Measurements from ENCODE around the gene NSMCE1. TPM values are rescaled to one million over a fixed set of nuclear protein-coding genes. Genes with fewer than 3 reads are reported as not detected.

Gene NSMCE1
- total RNA-seq, 1 experiment from 2014 or later = 19.3 TPM

DNA sequence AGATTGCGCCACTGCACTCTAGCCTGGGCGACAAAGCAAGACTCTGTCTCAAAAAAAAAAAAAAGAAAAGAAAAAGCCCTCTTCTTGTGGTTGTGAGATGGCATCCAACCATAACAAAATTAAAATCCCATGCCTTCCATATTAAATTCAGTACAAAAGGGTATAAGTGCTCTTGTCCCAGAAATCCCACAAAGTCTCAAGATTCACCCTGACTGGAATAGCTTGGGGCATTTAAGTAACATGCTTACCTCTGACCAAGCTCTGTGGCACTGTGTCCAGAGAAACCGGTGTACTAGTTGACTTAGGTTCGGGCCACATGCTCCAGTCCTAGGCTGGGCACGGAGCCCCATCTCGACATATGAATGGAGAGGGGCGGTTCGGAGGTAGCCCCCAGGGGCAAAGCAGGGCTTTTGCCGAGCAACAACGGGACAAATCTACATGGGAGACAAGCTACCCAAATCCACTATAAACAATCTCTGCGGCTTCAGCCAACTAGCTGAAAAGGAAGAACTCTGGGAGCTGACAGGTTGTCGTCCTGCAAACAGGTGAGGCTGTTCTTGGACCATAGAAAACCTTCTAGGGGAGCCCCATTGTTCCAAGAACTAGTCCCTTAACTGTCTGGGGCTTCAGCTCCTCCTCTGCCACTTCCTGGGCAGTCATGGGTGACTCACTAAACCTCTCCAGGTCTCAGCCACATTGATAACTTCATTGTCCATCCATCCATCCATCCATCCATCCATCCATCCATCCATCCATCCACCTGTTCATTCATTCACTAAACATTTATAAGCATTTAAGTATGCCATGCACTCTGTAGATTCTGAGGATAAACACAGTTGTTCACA lies 34.9 kb upstream of the NSMCE1 start:
- Histone ChIP-seq H2BK120ac (ENCODE audit: low read depth, low read length, poor library complexity, severe bottlenecking) (no peak overlapping the region), H2AK5ac (ENCODE audit: insufficient read length, low read length) (no peak overlapping the region), H3K79me2 (ENCODE audit: insufficient read depth, low read length) (no peaks in the 10 kb centered on the region), H4K20me1 (ENCODE audit: control insufficient read depth, insufficient read depth, insufficient read length) (peaks cover 2% of the 10 kb centered on the region), H3K18ac (ENCODE audit: insufficient read length, low read depth, low read length) (no peak overlapping the region), H3K79me1 (ENCODE audit: insufficient read depth, low read depth, low read length, poor library complexity, severe bottlenecking) (no peaks in the 10 kb centered on the region), H2BK15ac (ENCODE audit: low read depth, low read length) (no peak overlapping the region), H2BK5ac (ENCODE audit: insufficient read length, low read length) (no peak overlapping the region), H3K23ac (ENCODE audit: insufficient read length, low read depth, low read length) (no peak overlapping the region), H3K23me2 (ENCODE audit: insufficient read length, low read depth, low read length, poor library complexity, severe bottlenecking) (no peaks in the 10 kb centered on the region), H3K27ac (ENCODE audit: insufficient read length, low read depth, low read length) (no peak overlapping the region), H4K5ac (ENCODE audit: insufficient read length, low read depth, low read length) (no peak overlapping the region), H3K4ac (ENCODE audit: low read depth, low read length) (no peak overlapping the region), H3K27me3 (ENCODE audit: insufficient read depth, low read length) (no peaks in the 10 kb centered on the region), H3K9ac (ENCODE audit: extremely low read depth, insufficient read length, low read length) (no peak overlapping the region), H3K4me2 (ENCODE audit: insufficient read depth, insufficient read length, low read length) (no peak overlapping the region), H3K56ac (ENCODE audit: insufficient read length, low read depth, low read length) (no peak overlapping the region), H3K14ac (ENCODE audit: insufficient read depth, low read length) (no peak overlapping the region), H4K91ac (ENCODE audit: insufficient read length, low read depth, low read length) (no peak overlapping the region), H4K8ac (replicated peaks; ENCODE audit: insufficient read length, low read depth, low read length) (no peak overlapping the region), H2BK12ac (ENCODE audit: insufficient read length, low read depth, low read length) (no peak overlapping the region), H3T11ph (ENCODE audit: low read length) (no peak overlapping the region), H3K4me1 (ENCODE audit: insufficient read depth, low read length) (no peaks in the 10 kb centered on the region), H2BK20ac (ENCODE audit: low read depth, low read length, poor library complexity, severe bottlenecking) (no peak overlapping the region), H3K9me3 (ENCODE audit: control insufficient read depth, low read depth, low read length) (no peaks in the 10 kb centered on the region), H2AFZ (ENCODE audit: low read length) (no peak overlapping the region)
- Mint-ChIP-seq H3K36me3 (ENCODE audit: insufficient read depth in 1 of 3, low read depth in 3 of 3) (peaks cover 0 to 8% (median 5%) of the 10 kb centered on the region in 3 experiments; a peak in 4 of 7 replicates), H3K27me3 (ENCODE audit: low read depth) (peaks cover 4% of the 10 kb centered on the region), H3K4me3 (no peak overlapping the region), H3K4me1 (peaks cover 9% of the 10 kb centered on the region in 2 experiments), H3K27ac (no peak overlapping the region), H3K9me3 (peaks cover 6 to 9% of the 10 kb centered on the region in 2 experiments; a peak in 3 of 5 replicates)
- no peak for DNase-seq
- TF ChIP-seq CTCF (conservative IDR thresholded peaks at IDR 0.05) = no peak
- no CpG with 5 or more reads among the region's 12 CpGs for WGBS (ENCODE audit: extremely low coverage, insufficient read length, low lambda C conversion rate)

Measured in H9 (cell line).